Measurements from ENCODE around the gene CLCN2.

CLCN2 gene

GRCh38 chr3:184296616-184297015 is 64.8 kb downstream of the CLCN2 start:
- Histone ChIP-seq H2AFZ (ENCODE audit: low read length) (no peak overlapping the region), H3F3A (ENCODE audit: insufficient read depth, low read length) (no peaks in the 10 kb centered on the region)

More at GRCh38 chr3:184296616-184297015, 64.8 kb downstream of the CLCN2 start:
- Histone ChIP-seq H3K4me3 (ENCODE audit: low read depth, low read length, poor library complexity, severe bottlenecking) (no peak overlapping the region), H3K4me1 (ENCODE audit: insufficient read depth, low read length, severe bottlenecking) (peaks cover 19% of the 10 kb centered on the region), H3K9ac (ENCODE audit: low read length) (no peak overlapping the region), H4K20me1 (ENCODE audit: insufficient read depth, low read length) (no peaks in the 10 kb centered on the region), H3K9me2 (ENCODE audit: low read depth, low read length) (no peaks in the 10 kb centered on the region), H3K9me3 (ENCODE audit: low read length) (no peaks in the 10 kb centered on the region), H3K79me2 (ENCODE audit: insufficient read depth, low read length) (peaks cover 15% of the 10 kb centered on the region), H3K27me3 (ENCODE audit: insufficient read depth, low read length) (no peaks in the 10 kb centered on the region), H3K36me3 (ENCODE audit: insufficient read depth, low read length) (peaks cover 17% of the 10 kb centered on the region), H3K27ac (ENCODE audit: low read depth, low read length, poor library complexity, severe bottlenecking) (no peak overlapping the region), H3K4me2 (ENCODE audit: low read length) (no peak overlapping the region)
- TF ChIP-seq EZH2 (IDR thresholded peaks at IDR 0.05; ENCODE audit: borderline replicate concordance, low read length), result no peak
- TF ChIP-seq, protein P1, sequence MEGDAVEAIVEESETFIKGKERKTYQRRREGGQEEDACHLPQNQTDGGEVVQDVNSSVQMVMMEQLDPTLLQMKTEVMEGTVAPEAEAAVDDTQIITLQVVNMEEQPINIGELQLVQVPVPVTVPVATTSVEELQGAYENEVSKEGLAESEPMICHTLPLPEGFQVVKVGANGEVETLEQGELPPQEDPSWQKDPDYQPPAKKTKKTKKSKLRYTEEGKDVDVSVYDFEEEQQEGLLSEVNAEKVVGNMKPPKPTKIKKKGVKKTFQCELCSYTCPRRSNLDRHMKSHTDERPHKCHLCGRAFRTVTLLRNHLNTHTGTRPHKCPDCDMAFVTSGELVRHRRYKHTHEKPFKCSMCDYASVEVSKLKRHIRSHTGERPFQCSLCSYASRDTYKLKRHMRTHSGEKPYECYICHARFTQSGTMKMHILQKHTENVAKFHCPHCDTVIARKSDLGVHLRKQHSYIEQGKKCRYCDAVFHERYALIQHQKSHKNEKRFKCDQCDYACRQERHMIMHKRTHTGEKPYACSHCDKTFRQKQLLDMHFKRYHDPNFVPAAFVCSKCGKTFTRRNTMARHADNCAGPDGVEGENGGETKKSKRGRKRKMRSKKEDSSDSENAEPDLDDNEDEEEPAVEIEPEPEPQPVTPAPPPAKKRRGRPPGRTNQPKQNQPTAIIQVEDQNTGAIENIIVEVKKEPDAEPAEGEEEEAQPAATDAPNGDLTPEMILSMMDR (IDR thresholded peaks at IDR 0.05; ENCODE audit: low read length), result no peak

Measured in OCI-LY1 (cell line).